T-helper 1 cell (primary cell): ENCODE measurements around the gene FTCDNL1.

Experiments
- DNase-seq, 5 donors: peaks; one replicate each; pipeline ENCODE4 v3.0.0-alpha.2; 2012 to 2020

Gene FTCDNL1

GRCh38 chr2:199778655-199779054, 72.3 kb downstream of the FTCDNL1 start:
- DNase-seq, result no peak

DNA sequence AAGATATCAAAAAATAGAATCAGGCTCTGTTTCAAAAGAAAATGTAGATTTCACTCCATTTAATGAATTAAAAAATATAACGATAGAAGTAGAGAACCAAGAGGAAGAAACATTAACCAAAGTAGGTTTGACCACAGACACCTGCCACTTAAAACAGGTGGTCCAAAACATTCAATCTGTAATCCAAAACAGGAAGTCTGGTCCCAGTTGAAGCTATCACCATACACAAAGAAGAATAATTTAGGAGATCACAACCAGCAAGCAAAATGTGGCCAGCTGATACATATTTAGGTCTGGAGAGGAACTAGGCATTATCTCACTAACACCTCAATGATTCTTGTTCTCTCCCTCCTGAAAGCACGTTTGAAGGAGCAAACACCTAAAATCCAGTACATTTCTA, 73.1 kb downstream of the FTCDNL1 start:
- DNase-seq, result no peak

- no peak for DNase-seq
These were observed 73.7 kb downstream of the FTCDNL1 start for GRCh38 chr2:199777315-199777714.

GRCh38 chr2:199775267-199775666, 75.7 kb downstream of the FTCDNL1 start:
- DNase-seq, result no peak

- peak in 1 of 5 donors; percentile 4 for DNase-seq
These were observed 78.7 kb downstream of the FTCDNL1 start for GRCh38 chr2:199772035-199772976.

- no peak for DNase-seq
These were observed 80.3 kb downstream of the FTCDNL1 start for GRCh38 chr2:199770716-199771115.

DNA sequence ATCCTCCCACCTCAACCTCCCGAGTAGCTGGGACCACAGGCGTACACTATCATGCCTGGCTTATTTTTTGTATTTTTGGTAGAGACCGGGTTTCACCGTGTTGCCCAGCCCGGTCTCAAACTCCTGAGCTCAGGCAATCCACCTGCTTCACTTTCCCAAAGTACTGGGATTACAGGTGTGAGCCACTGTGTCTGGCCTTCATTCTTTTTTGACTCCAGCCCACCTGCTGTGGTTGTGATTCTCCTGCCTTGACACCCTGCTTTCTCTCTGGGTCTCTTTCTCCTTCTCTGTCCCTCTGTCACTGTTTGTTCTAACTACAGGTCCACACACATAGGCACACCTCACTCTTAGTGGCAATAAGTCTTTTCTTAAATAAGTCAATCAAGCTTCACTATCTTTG, 85.3 kb downstream of the FTCDNL1 start:
- DNase-seq, result no peak

DNA sequence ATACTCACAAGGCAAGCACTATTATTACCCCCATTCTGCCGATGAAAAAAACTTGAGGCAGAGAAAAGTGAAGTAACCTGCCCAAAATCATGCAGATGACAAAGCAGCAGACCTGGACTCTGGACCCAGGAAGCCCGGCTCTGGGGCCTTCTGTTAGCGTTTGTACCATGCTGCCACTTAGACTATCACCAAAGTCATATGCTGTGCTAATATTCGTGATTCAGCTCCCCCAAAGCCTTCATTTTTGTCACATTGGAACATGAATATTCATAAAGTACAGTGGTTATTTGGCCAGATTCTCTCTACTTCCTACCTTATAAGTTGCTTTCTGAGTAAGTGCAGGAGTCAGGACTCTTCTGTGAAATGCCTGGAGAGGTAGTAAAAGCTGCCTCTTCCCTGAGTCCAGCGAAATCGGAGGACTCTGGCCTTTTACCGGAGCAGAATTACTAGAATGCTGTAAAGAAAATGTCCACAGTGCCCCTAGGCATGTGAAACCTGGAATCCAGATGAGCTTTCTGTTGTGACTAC, 86.7 kb downstream of the FTCDNL1 start:
- DNase-seq, result no peak

GRCh38 chr2:199762963-199763362, 88.0 kb downstream of the FTCDNL1 start:
- DNase-seq, result no peak

GRCh38 chr2:199760574-199760973, 90.4 kb downstream of the FTCDNL1 start:
- DNase-seq, result no peak

DNA sequence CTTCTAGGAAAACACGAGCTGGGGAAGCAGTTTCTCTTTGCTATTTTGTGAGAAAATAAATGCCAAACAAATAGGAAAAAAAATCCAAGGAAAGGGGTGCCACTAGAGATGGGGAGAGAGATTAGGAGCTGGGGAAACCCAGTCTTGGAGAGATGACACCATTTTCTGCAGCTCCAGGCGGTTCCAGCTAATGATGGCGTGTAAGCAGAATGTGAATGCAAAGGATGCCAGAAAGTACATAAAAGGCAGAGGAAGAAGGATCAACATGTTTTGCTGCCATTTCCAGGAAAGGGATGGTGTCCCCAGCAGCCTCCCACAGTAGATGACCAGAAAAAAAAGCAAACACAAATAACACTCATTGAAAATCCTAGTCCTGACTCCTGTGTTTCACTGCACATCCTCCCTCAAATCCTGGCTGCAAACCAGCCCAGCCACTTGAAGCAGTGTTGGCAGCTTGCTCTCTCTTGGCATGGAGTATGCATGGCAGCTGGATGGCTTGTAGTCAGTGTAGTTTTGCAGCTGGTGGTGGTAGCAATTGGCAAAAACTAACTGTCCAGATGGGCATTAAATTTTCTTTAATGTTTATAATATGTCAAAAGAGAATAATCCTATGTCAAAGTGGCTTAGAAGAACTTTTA, 93.6 kb downstream of the FTCDNL1 start:
- no peak for DNase-seq

DNA sequence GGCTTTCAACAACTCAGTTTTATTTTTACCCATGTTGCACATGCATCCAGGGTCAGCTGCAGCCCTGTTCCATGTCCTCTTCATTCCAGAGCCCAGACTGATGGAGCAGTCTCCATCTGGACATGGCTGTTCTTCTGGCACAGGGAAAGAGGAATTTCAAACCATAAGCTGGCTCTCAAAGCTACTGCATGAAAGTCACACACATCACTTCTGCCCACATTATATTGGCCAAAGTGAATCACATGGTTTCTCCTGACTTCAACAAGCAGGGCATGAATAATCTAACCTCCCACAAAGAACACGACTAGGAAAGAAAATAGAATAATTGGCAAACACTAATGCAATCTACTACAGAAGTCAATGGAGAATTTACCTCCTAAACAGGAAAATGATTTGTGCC, 94.2 kb downstream of the FTCDNL1 start:
- DNase-seq, result no peak

DNA sequence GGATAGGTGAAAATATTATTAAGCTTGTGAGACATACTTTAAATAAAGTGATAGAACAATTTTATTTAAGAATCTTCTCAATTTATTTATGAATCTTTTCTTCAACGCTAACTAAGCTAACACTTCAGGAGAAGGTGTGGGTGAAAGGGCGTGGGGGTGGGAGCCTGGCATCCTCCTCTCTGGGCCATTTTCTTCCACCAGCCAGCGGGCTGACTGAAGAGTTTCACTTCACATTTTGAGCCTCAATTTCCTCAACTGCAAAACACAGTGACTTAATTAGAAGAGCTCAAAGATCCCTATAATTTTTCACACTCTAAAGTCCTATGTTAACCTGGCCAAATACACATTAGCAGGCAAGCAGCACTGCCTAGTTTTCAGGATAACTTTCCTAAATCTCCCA, 94.8 kb downstream of the FTCDNL1 start:
- DNase-seq, result no peak

DNA sequence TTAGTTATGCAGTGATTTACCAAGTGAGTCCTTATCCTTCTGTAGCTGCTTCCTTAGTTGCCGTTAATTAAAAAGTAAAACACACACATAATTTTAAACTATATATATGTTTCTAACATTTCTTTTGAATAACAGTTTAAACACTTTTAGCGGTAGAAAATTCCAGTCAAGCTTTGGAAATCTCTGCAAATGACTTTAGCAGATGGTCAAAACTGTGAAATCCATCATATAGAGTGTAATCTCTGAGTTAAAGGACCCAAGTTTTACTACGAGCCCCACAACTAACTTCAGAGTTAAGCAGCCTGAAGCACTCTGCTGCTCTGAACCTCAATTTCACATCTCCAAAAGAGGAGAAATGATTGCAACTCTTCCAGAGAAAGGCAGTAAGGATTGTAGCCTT, 96.2 kb downstream of the FTCDNL1 start:
- DNase-seq, result no peak

DNA sequence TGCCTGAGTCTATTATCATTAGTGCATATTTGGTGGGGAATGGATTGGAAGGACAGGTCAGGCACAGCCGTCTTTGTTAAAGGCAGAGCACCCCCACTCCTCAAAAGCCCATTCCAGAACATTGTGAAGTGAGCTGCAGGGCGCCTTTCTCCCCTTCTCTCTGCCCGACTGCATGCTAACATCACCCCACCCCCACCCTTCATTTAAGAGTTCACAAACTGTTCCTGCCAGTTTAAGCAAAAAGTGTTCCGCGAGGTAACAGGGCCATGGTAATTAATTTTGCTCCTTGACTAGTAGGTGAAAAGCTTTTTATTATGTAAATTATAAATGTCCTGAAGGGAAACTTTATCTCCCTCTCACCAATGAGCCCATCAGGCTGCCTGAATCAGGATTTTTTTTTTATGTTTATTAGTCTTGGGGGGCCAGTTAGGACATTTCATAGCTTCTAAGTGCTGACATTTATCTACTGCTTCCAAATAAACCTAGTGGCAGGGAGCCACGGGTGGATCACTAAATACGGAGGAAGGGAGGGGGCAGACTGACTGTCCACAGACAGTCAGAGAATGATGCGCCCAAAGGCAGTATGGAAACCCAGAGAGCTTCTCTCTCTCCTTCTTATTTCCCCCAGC, 99.4 kb downstream of the FTCDNL1 start:
- DNase-seq, result no peak

DNA sequence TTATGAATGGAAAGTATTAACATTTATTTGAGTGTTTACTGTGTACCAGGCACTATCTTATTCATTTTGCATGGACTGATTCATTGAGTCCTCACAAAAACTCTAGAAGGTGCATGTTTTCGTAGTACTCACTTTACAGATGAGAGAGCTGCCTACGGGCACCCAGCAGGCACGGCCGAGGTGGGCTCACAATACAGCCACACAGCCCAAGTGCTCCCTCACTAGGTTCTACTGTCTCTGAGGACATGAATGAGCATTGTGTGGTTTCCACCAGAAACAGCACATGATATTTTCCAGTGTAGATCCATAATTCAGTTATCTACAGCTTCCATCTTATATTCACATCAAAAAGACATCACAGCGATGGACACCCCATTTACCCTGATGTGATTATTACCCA, 101.4 kb downstream of the FTCDNL1 start:
- no peak for DNase-seq

DNA sequence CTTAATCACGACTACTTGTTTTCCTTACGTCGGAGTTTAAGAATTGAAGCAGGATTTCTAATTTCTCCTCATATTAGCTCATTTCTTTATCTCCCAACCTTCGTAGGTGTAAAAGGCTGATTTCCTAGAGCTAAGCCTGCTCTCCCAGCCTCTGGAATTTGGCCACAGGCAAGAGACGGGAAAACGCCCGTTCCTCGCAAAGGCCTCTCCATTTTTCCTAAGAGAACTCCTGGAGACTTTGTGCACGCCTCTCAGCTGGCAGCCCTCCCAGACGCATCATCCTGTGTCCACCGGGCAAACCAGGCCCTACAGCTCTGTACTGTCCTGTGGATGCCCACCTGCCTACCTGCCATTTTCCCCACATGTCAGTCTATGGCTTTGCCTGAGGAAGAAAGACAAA, 106.3 kb downstream of the FTCDNL1 start:
- DNase-seq, result no peak

GRCh38 chr2:199744260-199744659, 106.7 kb downstream of the FTCDNL1 start:
- DNase-seq, result no peak

- DNase-seq, result no peak
These were observed 107.4 kb downstream of the FTCDNL1 start for GRCh38 chr2:199743415-199744120.

DNA sequence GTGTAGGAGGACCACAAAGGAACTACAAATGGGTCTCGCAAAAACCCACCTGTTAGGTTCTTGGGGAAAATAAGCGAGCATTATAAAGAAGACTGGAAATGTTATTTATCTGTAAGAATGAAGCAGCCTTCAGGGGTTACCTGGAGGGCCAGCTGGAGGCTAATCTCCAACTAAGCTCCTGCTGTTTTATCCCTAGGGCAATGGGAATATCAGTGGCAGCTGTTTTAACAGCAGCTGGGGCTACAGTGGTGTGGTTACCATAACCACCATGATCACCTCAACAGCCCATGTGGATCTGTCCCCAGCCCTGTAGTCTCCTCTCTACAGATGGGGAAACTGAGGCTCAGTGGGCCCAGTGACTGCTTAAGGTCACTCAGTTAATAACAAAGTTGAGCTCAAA, 108.1 kb downstream of the FTCDNL1 start:
- no peak for DNase-seq

DNA sequence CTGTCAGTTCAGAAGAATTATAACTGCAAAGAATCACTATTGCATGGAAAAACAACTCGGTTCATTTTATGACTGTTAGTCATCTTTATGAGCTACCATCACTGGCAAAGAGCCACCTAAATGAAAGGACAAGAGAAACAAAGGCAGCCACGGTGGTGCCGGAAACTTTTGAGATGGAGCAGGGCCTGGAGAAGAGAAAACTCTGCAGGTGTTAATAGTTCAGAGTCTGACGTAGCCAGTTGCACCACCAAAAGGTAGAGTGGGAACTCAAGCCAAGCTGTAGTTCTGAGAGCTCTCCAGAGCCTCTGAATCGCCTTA, 110.9 kb downstream of the FTCDNL1 start:
- DNase-seq, result no peak

GRCh38 chr2:199739413-199740110, 111.4 kb downstream of the FTCDNL1 start:
- DNase-seq, result peak in 4 of 5 donors; percentile 21 to 51 (median 27)
